ENCODE results near the gene PLK3. TPM values are rescaled to one million over a fixed set of nuclear protein-coding genes. Genes with fewer than 3 reads are reported as not detected.

PLK3 gene
- total and polyA plus RNA-seq, 9 donors: 4.2 to 68.6 (median 17.5) TPM

GRCh38 chr1:44819196-44819607 is 19.0 kb downstream of the PLK3 start:
- TF ChIP-seq EP300 (IDR thresholded peaks at IDR 0.05): no peak
- DNase-seq: peak in 2 of 5 donors; percentile 16 to 30
- Histone ChIP-seq H3K27ac (peak overlapping the region; percentile 62 to 93), H3K36me3 (no peaks in the 10 kb centered on the region), H3K4me1 (ENCODE audit: insufficient read depth) (peaks cover 3% of the 10 kb centered on the region), H3K4me3 (peak overlapping the region; percentile 51), H3K9me3 (no peaks in the 10 kb centered on the region), H3K27me3 (no peaks in the 10 kb centered on the region)
- intact Hi-C loops (cut with DNase I): no loop called here
- WGBS, 3 donors: 8 to 28% (median 10%) methylated on average over 13 of the region's 13 CpGs

- peaks cover 3% of the 10 kb centered on the region for H3K4me1 ChIP-seq (ENCODE audit: insufficient read depth)
- TF ChIP-seq CTCF (IDR thresholded peaks at IDR 0.05) (peak in 1 of 3 donors; percentile 13), POLR2A (IDR thresholded peaks at IDR 0.05) (peak; percentile 83), EP300 (IDR thresholded peaks at IDR 0.05) (peak; percentile 2)
- H3K36me3 ChIP-seq: no peaks in the 10 kb centered on the region
- peak; percentile 78 to 85 (median 80) for DNase-seq
- 2 to 10% (median 3%) methylated on average over 32 to 33 of the region's 33 CpGs for WGBS, 3 donors
- no peaks in the 10 kb centered on the region for H3K27me3 ChIP-seq
- H3K9me3 ChIP-seq: no peaks in the 10 kb centered on the region
- intact Hi-C loops (cut with DNase I): loop anchor here in 1 of 4 donors (5.0 kb wide), 1 partner anchor 32 kb away; the partner anchor contains the start of gene BEST4
- H3K4me3 ChIP-seq: peak overlapping the region; percentile 51
- H3K27ac ChIP-seq: peak overlapping the region; percentile 62 to 93
Observed at GRCh38 chr1:44819608-44820327, 19.6 kb downstream of the PLK3 start.

GRCh38 chr1:44820328-44821239 is 20.4 kb downstream of the PLK3 start:
- H3K4me3 ChIP-seq: peak overlapping the region; percentile 51
- H3K36me3 ChIP-seq: no peaks in the 10 kb centered on the region
- intact Hi-C loops (cut with DNase I): loop anchor here in 1 of 4 donors (5.0 kb wide), 1 partner anchor 33 kb away; the partner anchor contains the start of gene BEST4
- DNase-seq: peak in 3 of 5 donors; percentile 44 to 50 (median 45)
- WGBS, 3 donors: 23 to 38% (median 27%) methylated on average over 22 to 25 of the region's 25 CpGs
- TF ChIP-seq POLR2A (IDR thresholded peaks at IDR 0.05): no peak
- no peak for TF ChIP-seq CTCF (IDR thresholded peaks at IDR 0.05)
- TF ChIP-seq EP300 (IDR thresholded peaks at IDR 0.05): no peak
- no peaks in the 10 kb centered on the region for H3K9me3 ChIP-seq
- no peaks in the 10 kb centered on the region for H3K27me3 ChIP-seq
- peak overlapping the region; percentile 62 to 93 for H3K27ac ChIP-seq
- peaks cover 3% of the 10 kb centered on the region for H3K4me1 ChIP-seq (ENCODE audit: insufficient read depth)

GRCh38 chr1:44821240-44821715 is 21.1 kb downstream of the PLK3 start:
- Histone ChIP-seq H3K27me3 (no peaks in the 10 kb centered on the region), H3K27ac (no peak overlapping the region), H3K36me3 (no peaks in the 10 kb centered on the region), H3K9me3 (no peaks in the 10 kb centered on the region), H3K4me3 (no peak overlapping the region), H3K4me1 (ENCODE audit: insufficient read depth) (peaks cover 3% of the 10 kb centered on the region)
- peak in 2 of 5 donors; percentile 33 to 39 for DNase-seq
- 69 to 76% (median 70%) methylated on average over 9 of the region's 9 CpGs for WGBS, 3 donors
- TF ChIP-seq EP300 (IDR thresholded peaks at IDR 0.05): no peak
- TF ChIP-seq POLR2A (IDR thresholded peaks at IDR 0.05): no peak
- TF ChIP-seq CTCF (IDR thresholded peaks at IDR 0.05): no peak
- intact Hi-C loops (cut with DNase I): loop anchor here in 1 of 4 donors (5.0 kb wide), 1 partner anchor 34 kb away; the partner anchor contains the start of gene BEST4
